Measurements from ENCODE around the gene PTPRT.
"Not testable (repeated sequence)": the region's sequence is repeated elsewhere in the genome, so short reads cannot be mapped to it uniquely, and the experiment has no call there.

The PTPRT gene

DNA sequence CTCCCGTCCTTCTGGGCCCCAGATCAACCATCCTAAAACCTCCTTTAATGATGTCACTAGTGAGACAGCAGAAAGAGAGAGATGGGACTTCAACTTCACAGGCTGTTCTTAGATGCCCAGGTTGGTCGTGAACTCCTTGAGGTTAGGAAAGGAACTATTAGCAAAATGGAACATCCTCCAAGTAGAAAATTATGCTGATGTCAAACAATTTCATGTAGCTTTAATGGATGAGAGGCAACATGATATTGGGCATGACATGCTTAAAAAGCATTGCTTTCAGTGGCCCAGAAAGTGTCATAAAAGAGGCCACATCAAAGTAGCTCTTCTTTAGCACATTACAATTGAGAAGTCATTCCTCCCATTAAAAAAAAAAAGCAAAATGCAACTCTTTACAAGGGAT is 248.1 kb downstream of the PTPRT start:
- H3K9ac ChIP-seq (ENCODE audit: low read length), result no peak overlapping the region
- no peaks in the 10 kb centered on the region for H3K9me3 ChIP-seq (ENCODE audit: control insufficient read depth, low read length)
- no peaks in the 10 kb centered on the region for H3K27me3 ChIP-seq (replicated peaks; ENCODE audit: control insufficient read depth, insufficient read depth, low read length)
- DNase-seq (ENCODE audit: low read depth), result no peak
- H3K4me1 ChIP-seq (ENCODE audit: control insufficient read depth, insufficient read depth, low read length), result no peaks in the 10 kb centered on the region
- H3K4me3 ChIP-seq (ENCODE audit: low read length), result no peak overlapping the region
- no peaks in the 10 kb centered on the region for H3K36me3 ChIP-seq (ENCODE audit: control insufficient read depth, insufficient read depth, low read length, severe bottlenecking)

DNA sequence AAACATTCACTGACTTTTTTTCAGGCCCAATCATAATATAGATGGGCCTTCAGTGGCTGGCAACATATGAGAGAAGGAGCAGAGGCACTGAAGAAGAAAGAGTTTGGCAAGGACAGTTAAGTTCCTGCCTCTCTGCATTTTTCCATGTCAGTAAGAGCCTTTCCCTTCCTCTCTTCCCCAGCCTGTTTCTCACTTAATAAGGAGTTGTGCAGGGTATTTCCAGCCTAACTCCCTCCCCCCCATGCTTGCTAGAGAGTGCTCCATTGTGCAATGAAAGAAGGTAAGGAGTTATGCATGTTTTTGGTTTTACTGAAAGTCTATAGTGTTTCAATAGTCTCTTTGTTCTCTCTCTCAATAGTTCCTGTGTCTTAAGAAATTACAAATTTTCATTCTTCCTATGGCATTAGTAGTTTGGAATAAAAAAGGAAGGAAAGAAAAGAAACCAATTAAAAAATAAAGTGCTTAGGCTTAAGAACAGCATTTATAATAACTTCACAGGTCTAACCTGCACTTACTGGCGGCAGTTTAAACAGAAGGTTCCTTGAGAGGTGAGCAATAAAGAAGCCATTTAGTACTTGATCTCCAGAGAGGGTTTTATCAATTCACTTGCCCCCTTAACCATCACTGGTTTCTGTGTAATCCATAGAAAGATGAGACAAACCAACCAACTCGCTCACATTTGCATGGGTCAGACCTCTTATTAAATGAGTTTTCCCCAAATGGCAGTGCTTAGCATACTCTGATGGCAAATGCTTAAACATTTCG is 251.1 kb downstream of the PTPRT start:
- Histone ChIP-seq H3K36me3 (ENCODE audit: control insufficient read depth, insufficient read depth, low read length, severe bottlenecking) (no peaks in the 10 kb centered on the region), H3K9ac (ENCODE audit: low read length) (no peak overlapping the region), H3K27me3 (replicated peaks; ENCODE audit: control insufficient read depth, insufficient read depth, low read length) (no peaks in the 10 kb centered on the region), H3K4me1 (ENCODE audit: control insufficient read depth, insufficient read depth, low read length) (no peaks in the 10 kb centered on the region), H3K9me3 (ENCODE audit: control insufficient read depth, low read length) (no peaks in the 10 kb centered on the region), H3K4me3 (ENCODE audit: low read length) (no peak overlapping the region)
- no peak for DNase-seq (ENCODE audit: low read depth)

DNA sequence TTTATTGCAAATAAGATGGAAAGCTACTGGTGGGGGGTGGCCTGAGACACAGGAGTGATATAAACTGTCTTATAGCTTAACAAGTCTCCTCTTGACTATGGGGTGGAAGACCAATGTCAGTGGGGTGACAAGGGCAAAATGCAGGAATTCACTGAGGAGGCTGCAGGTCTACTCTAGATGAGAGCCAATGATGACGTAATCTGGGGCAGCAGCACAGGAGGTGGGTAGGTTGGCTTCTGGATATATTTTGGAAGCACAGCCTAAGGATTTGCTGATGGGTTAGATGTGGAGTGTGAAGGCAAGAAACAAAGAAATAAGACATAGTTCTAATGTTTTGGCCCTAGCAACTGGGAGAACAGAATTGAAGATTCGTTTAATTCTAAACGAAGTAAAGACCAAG is 253.2 kb downstream of the PTPRT start:
- no peaks in the 10 kb centered on the region for H3K36me3 ChIP-seq (ENCODE audit: control insufficient read depth, insufficient read depth, low read length, severe bottlenecking)
- no peaks in the 10 kb centered on the region for H3K27me3 ChIP-seq (replicated peaks; ENCODE audit: control insufficient read depth, insufficient read depth, low read length)
- H3K9ac ChIP-seq (ENCODE audit: low read length), result no peak overlapping the region
- DNase-seq (ENCODE audit: low read depth), result no peak
- no peaks in the 10 kb centered on the region for H3K4me1 ChIP-seq (ENCODE audit: control insufficient read depth, insufficient read depth, low read length)
- H3K4me3 ChIP-seq (ENCODE audit: low read length), result no peak overlapping the region
- no peaks in the 10 kb centered on the region for H3K9me3 ChIP-seq (ENCODE audit: control insufficient read depth, low read length)

DNA sequence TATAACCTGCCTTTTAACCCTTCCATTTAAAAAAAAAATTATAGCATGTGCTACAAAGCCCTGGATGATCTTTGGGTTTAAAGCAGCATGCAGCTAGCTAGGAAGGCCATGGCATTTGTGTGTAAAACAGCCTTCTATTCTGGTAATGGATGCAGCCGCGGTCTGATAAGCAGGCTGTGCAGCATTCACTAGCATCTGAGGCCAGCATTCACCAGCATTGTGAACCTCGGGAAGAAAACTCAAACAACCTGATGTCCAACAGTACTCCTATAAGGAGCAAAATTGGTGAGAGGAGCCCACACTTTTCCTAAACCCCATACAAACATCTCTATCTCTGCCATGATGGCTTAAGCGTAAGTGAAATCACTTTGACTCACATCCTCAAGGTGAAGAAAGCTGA is 265.5 kb downstream of the PTPRT start:
- H3K4me1 ChIP-seq (ENCODE audit: control insufficient read depth, insufficient read depth, low read length), result no peaks in the 10 kb centered on the region
- H3K36me3 ChIP-seq (ENCODE audit: control insufficient read depth, insufficient read depth, low read length, severe bottlenecking), result no peaks in the 10 kb centered on the region
- no peaks in the 10 kb centered on the region for H3K9me3 ChIP-seq (ENCODE audit: control insufficient read depth, low read length)
- no peak overlapping the region for H3K9ac ChIP-seq (ENCODE audit: low read length)
- no peaks in the 10 kb centered on the region for H3K27me3 ChIP-seq (replicated peaks; ENCODE audit: control insufficient read depth, insufficient read depth, low read length)
- no peak for DNase-seq (ENCODE audit: low read depth)
- H3K4me3 ChIP-seq (ENCODE audit: low read length), result no peak overlapping the region

DNA sequence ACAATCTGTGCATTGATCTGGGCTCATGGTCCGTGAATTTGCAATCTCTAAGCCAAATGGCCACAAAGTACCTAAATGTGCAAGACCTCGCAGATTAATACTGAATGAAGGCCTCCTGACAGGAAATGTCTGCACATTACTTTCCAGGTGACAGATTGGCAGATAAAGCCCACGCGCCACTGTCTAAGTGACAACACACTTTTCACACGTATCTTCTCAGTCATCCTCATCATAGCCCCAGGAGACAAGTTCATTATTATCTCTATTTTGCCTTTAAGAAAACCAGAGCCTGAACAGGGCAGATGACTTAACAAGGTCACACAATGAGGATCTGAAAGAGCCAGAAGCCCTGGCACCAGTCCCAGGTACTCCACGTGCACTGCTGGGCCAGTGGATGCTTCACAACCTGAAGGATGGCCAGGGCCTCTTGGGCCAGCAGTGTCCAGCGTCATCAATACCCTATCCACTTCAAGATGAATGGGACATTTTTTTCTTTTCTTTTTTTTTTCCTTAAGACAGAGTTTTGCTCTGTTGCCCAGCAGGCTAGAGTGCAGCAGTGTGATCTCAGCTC is 266.3 kb downstream of the PTPRT start:
- Histone ChIP-seq H3K4me3 (ENCODE audit: low read length) (no peak overlapping the region), H3K36me3 (ENCODE audit: control insufficient read depth, insufficient read depth, low read length, severe bottlenecking) (no peaks in the 10 kb centered on the region), H3K4me1 (ENCODE audit: control insufficient read depth, insufficient read depth, low read length) (no peaks in the 10 kb centered on the region), H3K9ac (ENCODE audit: low read length) (no peak overlapping the region), H3K9me3 (ENCODE audit: control insufficient read depth, low read length) (peaks cover 1% of the 10 kb centered on the region), H3K27me3 (replicated peaks; ENCODE audit: control insufficient read depth, insufficient read depth, low read length) (no peaks in the 10 kb centered on the region)
- DNase-seq (ENCODE audit: low read depth), result no peak

DNA sequence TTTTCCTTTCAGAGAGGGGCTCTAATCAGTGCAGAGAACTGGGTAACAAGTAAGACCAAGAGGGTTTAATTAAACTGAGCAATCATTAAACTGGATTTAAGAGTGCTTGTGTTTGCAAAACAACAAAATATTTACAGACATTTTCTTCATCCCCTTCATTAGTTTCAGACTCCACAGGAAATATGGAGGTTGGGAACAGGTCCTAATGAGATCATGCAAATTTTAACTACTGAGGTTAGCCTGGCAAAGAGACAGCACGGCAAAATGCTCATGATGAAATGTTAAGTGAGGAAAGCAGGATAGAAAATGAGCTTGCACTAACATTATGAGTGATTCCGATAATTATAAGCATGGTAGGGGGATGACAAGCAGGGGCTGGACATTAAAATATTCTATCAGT is 268.9 kb downstream of the PTPRT start:
- H3K27me3 ChIP-seq (replicated peaks; ENCODE audit: control insufficient read depth, insufficient read depth, low read length), result no peaks in the 10 kb centered on the region
- no peak overlapping the region for H3K4me3 ChIP-seq (ENCODE audit: low read length)
- no peaks in the 10 kb centered on the region for H3K4me1 ChIP-seq (ENCODE audit: control insufficient read depth, insufficient read depth, low read length)
- DNase-seq (ENCODE audit: low read depth), result no peak
- no peak overlapping the region for H3K9ac ChIP-seq (ENCODE audit: low read length)
- peaks cover 3% of the 10 kb centered on the region for H3K9me3 ChIP-seq (ENCODE audit: control insufficient read depth, low read length)
- H3K36me3 ChIP-seq (ENCODE audit: control insufficient read depth, insufficient read depth, low read length, severe bottlenecking), result no peaks in the 10 kb centered on the region

DNA sequence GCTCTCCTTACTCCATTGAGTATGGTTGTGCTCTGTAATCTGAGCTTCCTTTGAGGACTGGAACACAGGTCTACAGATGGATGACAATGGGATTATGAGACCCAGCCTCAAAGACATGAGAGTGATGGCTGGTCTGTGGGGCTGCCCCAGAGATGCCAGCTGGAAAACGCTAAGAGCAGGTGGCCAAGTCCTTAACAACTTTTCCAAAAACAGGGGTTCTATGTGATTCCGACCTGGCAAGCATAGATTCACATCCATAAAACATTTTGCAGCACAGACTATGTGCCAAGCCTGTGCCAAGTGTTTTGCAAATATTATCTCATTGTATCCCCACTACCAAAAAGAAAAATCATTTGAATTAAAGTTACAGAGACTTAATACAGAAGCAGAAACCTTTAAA is 270.4 kb downstream of the PTPRT start:
- Histone ChIP-seq H3K36me3 (ENCODE audit: control insufficient read depth, insufficient read depth, low read length, severe bottlenecking) (no peaks in the 10 kb centered on the region), H3K4me3 (ENCODE audit: low read length) (no peak overlapping the region), H3K27me3 (replicated peaks; ENCODE audit: control insufficient read depth, insufficient read depth, low read length) (no peaks in the 10 kb centered on the region), H3K9ac (ENCODE audit: low read length) (no peak overlapping the region), H3K9me3 (ENCODE audit: control insufficient read depth, low read length) (peaks cover 3% of the 10 kb centered on the region), H3K4me1 (ENCODE audit: control insufficient read depth, insufficient read depth, low read length) (no peaks in the 10 kb centered on the region)
- no peak for DNase-seq (ENCODE audit: low read depth)

DNA sequence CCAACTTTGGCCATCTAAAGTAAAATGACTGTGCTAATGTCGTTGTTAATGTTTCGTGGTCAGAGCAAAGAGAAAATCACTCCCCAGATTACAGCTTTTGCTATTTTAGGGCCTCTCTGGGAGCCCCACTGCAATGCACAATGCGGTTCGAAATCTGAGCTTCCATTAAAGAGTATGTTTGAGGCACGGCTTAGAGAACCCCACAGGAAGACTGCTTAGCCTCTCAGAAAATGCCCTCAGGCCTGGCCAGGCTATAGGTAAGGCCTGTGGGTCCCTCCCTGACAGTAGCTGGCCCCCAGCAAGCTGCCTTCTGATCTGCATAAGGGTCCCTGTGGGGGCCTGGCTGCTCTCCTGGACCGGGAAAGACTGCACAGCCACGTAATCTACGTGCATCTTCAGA is 274.6 kb downstream of the PTPRT start:
- H3K27me3 ChIP-seq (replicated peaks; ENCODE audit: control insufficient read depth, insufficient read depth, low read length), result no peaks in the 10 kb centered on the region
- peaks cover 3% of the 10 kb centered on the region for H3K9me3 ChIP-seq (ENCODE audit: control insufficient read depth, low read length)
- H3K4me3 ChIP-seq (ENCODE audit: low read length), result no peak overlapping the region
- no peaks in the 10 kb centered on the region for H3K4me1 ChIP-seq (ENCODE audit: control insufficient read depth, insufficient read depth, low read length)
- no peaks in the 10 kb centered on the region for H3K36me3 ChIP-seq (ENCODE audit: control insufficient read depth, insufficient read depth, low read length, severe bottlenecking)
- DNase-seq (ENCODE audit: low read depth), result no peak
- H3K9ac ChIP-seq (ENCODE audit: low read length), result no peak overlapping the region

DNA sequence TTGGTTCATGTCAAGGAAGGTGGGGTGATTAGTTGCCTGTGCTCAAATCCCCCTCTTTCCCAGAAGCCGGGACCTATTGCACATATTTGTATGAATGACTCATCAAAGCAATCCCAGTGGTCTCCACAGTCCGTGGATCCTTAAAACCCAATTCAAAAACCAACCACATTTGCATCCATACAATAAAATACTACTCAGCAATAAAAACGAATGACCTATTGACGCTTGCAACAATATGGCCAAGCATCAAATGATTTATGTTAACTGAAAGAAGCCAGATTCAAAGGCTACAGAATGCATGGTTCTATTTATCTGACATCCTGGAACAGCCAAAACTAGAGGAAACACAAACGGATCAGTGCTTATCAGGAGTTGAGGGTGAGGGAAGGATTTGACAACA is 275.4 kb downstream of the PTPRT start:
- no peaks in the 10 kb centered on the region for H3K4me1 ChIP-seq (ENCODE audit: control insufficient read depth, insufficient read depth, low read length)
- peaks cover 3% of the 10 kb centered on the region for H3K9me3 ChIP-seq (ENCODE audit: control insufficient read depth, low read length)
- no peak for DNase-seq (ENCODE audit: low read depth)
- no peaks in the 10 kb centered on the region for H3K36me3 ChIP-seq (ENCODE audit: control insufficient read depth, insufficient read depth, low read length, severe bottlenecking)
- H3K9ac ChIP-seq (ENCODE audit: low read length), result no peak overlapping the region
- no peaks in the 10 kb centered on the region for H3K27me3 ChIP-seq (replicated peaks; ENCODE audit: control insufficient read depth, insufficient read depth, low read length)
- no peak overlapping the region for H3K4me3 ChIP-seq (ENCODE audit: low read length)

DNA sequence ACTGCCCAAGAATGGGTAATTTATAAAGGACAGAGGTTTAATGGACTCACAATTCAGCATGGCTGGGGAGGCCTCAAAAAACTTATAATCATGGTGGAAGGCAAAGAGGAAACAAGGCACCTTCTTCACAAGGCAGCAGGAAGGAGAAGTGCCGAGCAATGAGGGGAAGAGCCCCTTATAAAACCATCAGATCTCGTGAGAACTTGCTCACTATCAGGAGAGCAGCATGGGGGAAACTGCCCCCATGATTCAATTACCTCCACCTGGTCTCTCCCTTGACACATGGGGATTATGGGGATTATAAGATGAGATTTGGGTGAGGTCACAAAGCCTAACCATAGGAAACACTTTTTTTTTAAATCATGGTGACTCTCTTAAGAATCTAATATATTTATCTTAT is 278.9 kb downstream of the PTPRT start:
- not testable (repeated sequence) for H3K9me3 ChIP-seq (ENCODE audit: control insufficient read depth, low read length); H3K36me3 ChIP-seq (ENCODE audit: control insufficient read depth, insufficient read depth, low read length, severe bottlenecking); H3K27me3 ChIP-seq (replicated peaks; ENCODE audit: control insufficient read depth, insufficient read depth, low read length); H3K4me1 ChIP-seq (ENCODE audit: control insufficient read depth, insufficient read depth, low read length); H3K4me3 ChIP-seq (ENCODE audit: low read length); H3K9ac ChIP-seq (ENCODE audit: low read length); DNase-seq (ENCODE audit: low read depth)

DNA sequence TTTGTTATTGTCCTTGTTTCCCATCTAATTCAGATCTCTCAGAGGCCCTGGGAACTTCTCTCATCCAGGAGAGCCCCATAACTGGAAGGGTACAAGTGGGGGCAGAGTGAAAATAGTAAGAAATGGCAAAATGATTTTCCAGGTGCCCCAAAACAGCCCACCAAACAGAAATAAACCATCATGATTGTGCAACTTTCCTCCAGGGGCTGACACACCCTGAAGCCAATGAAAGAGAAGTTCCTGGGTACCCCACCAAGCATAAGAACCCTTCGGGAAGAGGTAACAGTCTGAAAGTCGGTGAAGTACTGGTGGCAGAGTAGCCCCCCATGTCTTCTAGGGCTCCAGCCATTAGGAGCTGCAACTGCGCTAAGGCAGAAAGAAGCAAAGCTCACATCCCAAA is 282.0 kb downstream of the PTPRT start:
- no peaks in the 10 kb centered on the region for H3K9me3 ChIP-seq (ENCODE audit: control insufficient read depth, low read length)

DNA sequence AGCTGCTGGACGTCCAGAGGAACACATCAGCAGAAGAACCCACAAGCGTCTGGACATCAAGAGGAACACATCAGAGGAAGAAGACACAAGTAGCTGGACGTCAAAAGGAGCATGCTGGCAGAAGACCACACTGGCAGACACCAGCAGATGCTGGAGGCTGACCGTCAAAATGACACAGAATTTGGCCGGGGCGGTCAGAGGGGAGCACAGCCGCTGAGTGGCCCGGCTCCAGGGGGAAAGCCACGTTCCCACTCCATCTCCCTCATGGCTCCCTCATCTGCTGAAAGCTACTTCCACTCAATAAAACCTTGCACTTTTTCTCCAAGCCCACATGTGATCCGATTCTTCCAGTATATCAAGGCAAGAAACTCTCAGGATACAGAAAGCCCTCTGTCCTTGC is 283.6 kb downstream of the PTPRT start:
- Histone ChIP-seq H3K27me3 (replicated peaks; ENCODE audit: control insufficient read depth, insufficient read depth, low read length) (no peaks in the 10 kb centered on the region), H3K9ac (ENCODE audit: low read length) (no peak overlapping the region), H3K36me3 (ENCODE audit: control insufficient read depth, insufficient read depth, low read length, severe bottlenecking) (no peaks in the 10 kb centered on the region), H3K9me3 (ENCODE audit: control insufficient read depth, low read length) (no peaks in the 10 kb centered on the region), H3K4me3 (ENCODE audit: low read length) (no peak overlapping the region), H3K4me1 (ENCODE audit: control insufficient read depth, insufficient read depth, low read length) (no peaks in the 10 kb centered on the region)
- no peak for DNase-seq (ENCODE audit: low read depth)

More for the DNA sequence above, 282.0 kb downstream of the PTPRT start:
- no peak overlapping the region for H3K4me3 ChIP-seq (ENCODE audit: low read length)
- H3K27me3 ChIP-seq (replicated peaks; ENCODE audit: control insufficient read depth, insufficient read depth, low read length), result no peaks in the 10 kb centered on the region
- DNase-seq (ENCODE audit: low read depth), result no peak
- no peaks in the 10 kb centered on the region for H3K4me1 ChIP-seq (ENCODE audit: control insufficient read depth, insufficient read depth, low read length)
- H3K36me3 ChIP-seq (ENCODE audit: control insufficient read depth, insufficient read depth, low read length, severe bottlenecking), result no peaks in the 10 kb centered on the region
- no peak overlapping the region for H3K9ac ChIP-seq (ENCODE audit: low read length)

Data from adipocyte (in vitro differentiated cells).